ENCODE results near the gene FUNDC2.

- TF ChIP-seq CTCF (IDR thresholded peaks at IDR 0.05) (no peak), POLR2AphosphoS5 (IDR thresholded peaks at IDR 0.05) (no peak), POLR2A (IDR thresholded peaks at IDR 0.05) (no peak), EP300 (IDR thresholded peaks at IDR 0.05) (no peak)
Observed at GRCh38 chrX:155020591-155020990, 6.1 kb upstream of the FUNDC2 start.
